Psoas muscle (tissue), 8 donors: ENCODE data around the gene MRPS18C. TPM values are rescaled to one million over a fixed set of nuclear protein-coding genes. Genes with fewer than 3 reads are reported as not detected.

Experiments used
- ATAC-seq, 4 donors: fragments of 200-7000 bp; cut with Tn5 transposase; one replicate each; pipeline ENCODE4 v1.9.1; 2020; ENCODE audit warnings: moderate library complexity in 3 of 4, mild to moderate bottlenecking in 2 of 4
- DNase-seq, 2 donors: peaks; one replicate each; pipeline ENCODE4 v3.0.0-alpha.2; 2020
- H3K27ac ChIP-seq: fragments of 200-600 bp; one replicate; pipeline ENCODE4 v1.8.0; 2022
- H3K27me3 ChIP-seq, 3 donors: fragments of 200-600 bp in 1 of 3; one replicate each; pipeline versions ENCODE4 v1.6.1 to v1.8.0; 2013 to 2022; ENCODE audit warnings: low read length in 2 of 3, mild to moderate bottlenecking in 2 of 3, moderate library complexity in 1 of 3; ENCODE audit not compliant: insufficient read depth in 3 of 3
- H3K36me3 ChIP-seq, 2 donors: fragments of 200-600 bp in 1 of 2; one replicate each; pipeline versions ENCODE4 v1.6.1 to v1.8.0; 2013 to 2022; ENCODE audit warnings: low read depth in 1 of 2, mild to moderate bottlenecking in 1 of 2, moderate library complexity in 1 of 2; ENCODE audit not compliant: insufficient read depth in 1 of 2
- H3K4me1 ChIP-seq: fragments of 200-600 bp; one replicate; pipeline ENCODE4 v1.8.0; 2022
- H3K4me3 ChIP-seq: fragments of 200-600 bp; one replicate; pipeline ENCODE4 v1.8.0; 2022; ENCODE audit warnings: mild to moderate bottlenecking
- H3K9me3 ChIP-seq: fragments of 200-600 bp; one replicate; pipeline ENCODE4 v1.8.0; 2022
- CTCF ChIP-seq: fragments of 200-600 bp; IDR thresholded peaks from one replicate; pipeline ENCODE4 v1.8.0; 2022; ENCODE audit warnings: antibody characterized with exemption
- WGBS, 3 donors: extraction: QIAGEN DNeasy Blood & Tissue Kit; methylation state at CpG; one replicate each; pipeline versions ENCODE4 v1.1.6 to v1.1.7; 2013; 5-methylcytosine and 5-hydroxymethylcytosine counted together
- intact Hi-C, 2 donors: fragments of 100-400 bp; cut with DNase I; formaldehyde crosslinking; loops; one replicate each; pipeline versions ENCODE4 v1.11.0 to v1.14.2; 2022
- long read RNA-seq, 2 donors: library from polyadenylated mRNA; unstranded; transcript quantifications; one replicate each; pipeline ENCODE4 v2.0.0, GENCODE V29; 2021
- polyA plus RNA-seq, 3 donors: library from polyadenylated mRNA; stranded (reverse); fragments of 200-250 nt; gene quantifications; one replicate each; pipeline ENCODE4 v1.2.3, GENCODE V29; 2013
- total RNA-seq, 4 donors: library from RNA; stranded (reverse); fragmentation: NEBNext Ultra II Directional in 2 of 4; extraction: Animal tissue kit (Norgen Biotek cat#: 25700) in 2 of 4; gene quantifications; one replicate each; pipeline versions ENCODE4 v1.2.1 to v1.2.4, GENCODE V29; 2021 to 2023
- donor health status: healthy with polysubstance abuse.
- donor health status: DM: no; HTN: no; CAD: no; lungs with moderate emphysema.
- donor health status: Bipolar disorder and iron deficiency.
- donor health status: healthy.
- donor health status: DM: yes; HTN: yes; CAD: no.
- donor health status: DM: no; HTN: no; CAD: no.
- donor health status: DM: no; HTN: no; CAD: no.
- donor health status: DM: yes; HTN: yes; CAD: no.

MRPS18C gene
- total RNA-seq (10 to 100 TPM; 38.2 to 60.1 (median 46.1) TPM), polyA plus RNA-seq (10 to 100 TPM; 35.6 to 78.4 (median 50.3) TPM)
- long read RNA-seq, donor 1, transcript MRPS18C-201 (6 exons, 1,643 nt), result major isoform, 12 of 14 reads
- long read RNA-seq, donor 1, partial matches to known transcripts, result 0 of 14 reads
- long read RNA-seq, donor 1, other reads (novel, unspliced or antisense), result 0 of 14 reads
- long read RNA-seq, donor 2, transcript MRPS18C-204 (5 exons, 666 nt), result minor isoform, 8 of 41 reads
- long read RNA-seq, donor 2, transcript MRPS18C-201 (6 exons, 1,643 nt), result major isoform, 32 of 41 reads
- long read RNA-seq, donor 2, partial matches to known transcripts, result 0 of 41 reads
- long read RNA-seq, donor 2, other reads (novel, unspliced or antisense), result 1 of 41 reads

GRCh38 chr4:83455281-83456183 lies at the start of gene MRPS18C, which contains the start of gene HELQ:
TSS of gene MRPS18C (plus strand) at chr4:83456058. CDS start at chr4:83456078, 20 bp downstream.
TSS of gene HELQ (minus strand) at chr4:83455823. CDS start at chr4:83455693, 130 bp downstream.
- no peaks in the 10 kb centered on the region for H3K27me3 ChIP-seq
- H3K36me3 ChIP-seq, result peaks cover 4 to 50% of the 10 kb centered on the region in 2 donors
- intact Hi-C loops, result loop anchor here in 1 of 2 donors (2.0 to 10.0 kb wide), 2 partner anchors 171 to 1081 kb away; partner anchors contain the start of genes COQ2 and HNRNPD
- WGBS, 3 donors, result 0% methylated on average over 58 of the region's 58 CpGs
- no peaks in the 10 kb centered on the region for H3K9me3 ChIP-seq
- ATAC-seq (peak; percentile 99), DNase-seq (peak; percentile 95 to 97)
- peaks cover 16% of the 10 kb centered on the region for H3K4me1 ChIP-seq
- peak within 1 kb of the TSS; percentile 96 for H3K27ac ChIP-seq
- peak within 1 kb of the TSS; percentile 83 for H3K4me3 ChIP-seq
- TF ChIP-seq CTCF, result peak; percentile 21

GRCh38 chr4:83408908-83409307 lies 47.0 kb upstream of the MRPS18C start:
- ATAC-seq, result no peak
- H3K36me3 ChIP-seq, result peaks cover 0 to 58% of the 10 kb centered on the region in 2 donors

GRCh38 chr4:83413676-83414075 lies 42.2 kb upstream of the MRPS18C start:
- Histone ChIP-seq H3K9me3 (no peaks in the 10 kb centered on the region), H3K27me3 (no peaks in the 10 kb centered on the region), H3K27ac (no peak overlapping the region), H3K36me3 (peaks cover 0 to 85% of the 10 kb centered on the region in 2 donors), H3K4me1 (no peaks in the 10 kb centered on the region), H3K4me3 (no peak overlapping the region)
- intact Hi-C loops, result no loop called here
- 98 to 100% (median 98%) methylated on average over 2 of the region's 2 CpGs for WGBS, 3 donors
- no peak for TF ChIP-seq CTCF
- ATAC-seq (no peak), DNase-seq (no peak)

More at GRCh38 chr4:83408908-83409307, 47.0 kb upstream of the MRPS18C start:
- H3K4me1 ChIP-seq, result no peaks in the 10 kb centered on the region
- no peak overlapping the region for H3K27ac ChIP-seq
- DNase-seq, result no peak
- intact Hi-C loops, result no loop called here
- WGBS, 3 donors, result 94 to 95% (median 94%) methylated on average over 1 of the region's 1 CpG
- H3K4me3 ChIP-seq, result no peak overlapping the region
- H3K9me3 ChIP-seq, result no peaks in the 10 kb centered on the region
- no peaks in the 10 kb centered on the region for H3K27me3 ChIP-seq
- no peak for TF ChIP-seq CTCF

- no peaks in the 10 kb centered on the region for H3K27me3 ChIP-seq
- no peak overlapping the region for H3K4me3 ChIP-seq
- no peak for ATAC-seq
- H3K4me1 ChIP-seq, result no peaks in the 10 kb centered on the region
- no peaks in the 10 kb centered on the region for H3K9me3 ChIP-seq
- intact Hi-C loops, result no loop called here
- DNase-seq, result no peak
- WGBS, 3 donors, result 90 to 93% (median 92%) methylated on average over 4 of the region's 4 CpGs
- H3K27ac ChIP-seq, result no peak overlapping the region
- H3K36me3 ChIP-seq, result peaks cover 2 to 89% of the 10 kb centered on the region in 2 donors
- no peak for TF ChIP-seq CTCF
Measured at GRCh38 chr4:83417566-83417965, 38.3 kb upstream of the MRPS18C start.
